ENCODE data around the gene HIPK1.

DNA sequence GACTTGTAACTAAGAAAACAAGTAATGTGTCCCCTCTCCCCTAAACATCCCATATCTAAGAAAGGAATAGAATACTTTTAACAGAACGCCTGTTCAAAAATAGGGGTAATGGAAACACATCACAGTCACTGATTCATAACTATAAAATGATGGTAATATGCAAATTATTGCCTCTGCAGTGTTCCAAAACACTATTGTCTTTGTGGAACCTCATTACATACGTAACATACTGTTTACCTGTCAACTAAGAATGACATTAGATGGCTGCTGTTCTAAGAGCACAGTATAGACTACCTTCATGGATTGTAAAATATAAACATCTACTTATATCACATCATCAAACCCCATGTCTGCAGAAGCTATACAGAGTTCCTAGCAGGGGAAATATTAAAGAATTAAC, 38.3 kb upstream of the HIPK1 start:
- no peak for TF ChIP-seq EP300 (IDR thresholded peaks at IDR 0.05)
- TF ChIP-seq, protein P1, sequence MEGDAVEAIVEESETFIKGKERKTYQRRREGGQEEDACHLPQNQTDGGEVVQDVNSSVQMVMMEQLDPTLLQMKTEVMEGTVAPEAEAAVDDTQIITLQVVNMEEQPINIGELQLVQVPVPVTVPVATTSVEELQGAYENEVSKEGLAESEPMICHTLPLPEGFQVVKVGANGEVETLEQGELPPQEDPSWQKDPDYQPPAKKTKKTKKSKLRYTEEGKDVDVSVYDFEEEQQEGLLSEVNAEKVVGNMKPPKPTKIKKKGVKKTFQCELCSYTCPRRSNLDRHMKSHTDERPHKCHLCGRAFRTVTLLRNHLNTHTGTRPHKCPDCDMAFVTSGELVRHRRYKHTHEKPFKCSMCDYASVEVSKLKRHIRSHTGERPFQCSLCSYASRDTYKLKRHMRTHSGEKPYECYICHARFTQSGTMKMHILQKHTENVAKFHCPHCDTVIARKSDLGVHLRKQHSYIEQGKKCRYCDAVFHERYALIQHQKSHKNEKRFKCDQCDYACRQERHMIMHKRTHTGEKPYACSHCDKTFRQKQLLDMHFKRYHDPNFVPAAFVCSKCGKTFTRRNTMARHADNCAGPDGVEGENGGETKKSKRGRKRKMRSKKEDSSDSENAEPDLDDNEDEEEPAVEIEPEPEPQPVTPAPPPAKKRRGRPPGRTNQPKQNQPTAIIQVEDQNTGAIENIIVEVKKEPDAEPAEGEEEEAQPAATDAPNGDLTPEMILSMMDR (IDR thresholded peaks at IDR 0.05) = no peak

Measured in esophagus muscularis mucosa (tissue), 3 donors.